ENCODE results near the gene SMG7.

DNA sequence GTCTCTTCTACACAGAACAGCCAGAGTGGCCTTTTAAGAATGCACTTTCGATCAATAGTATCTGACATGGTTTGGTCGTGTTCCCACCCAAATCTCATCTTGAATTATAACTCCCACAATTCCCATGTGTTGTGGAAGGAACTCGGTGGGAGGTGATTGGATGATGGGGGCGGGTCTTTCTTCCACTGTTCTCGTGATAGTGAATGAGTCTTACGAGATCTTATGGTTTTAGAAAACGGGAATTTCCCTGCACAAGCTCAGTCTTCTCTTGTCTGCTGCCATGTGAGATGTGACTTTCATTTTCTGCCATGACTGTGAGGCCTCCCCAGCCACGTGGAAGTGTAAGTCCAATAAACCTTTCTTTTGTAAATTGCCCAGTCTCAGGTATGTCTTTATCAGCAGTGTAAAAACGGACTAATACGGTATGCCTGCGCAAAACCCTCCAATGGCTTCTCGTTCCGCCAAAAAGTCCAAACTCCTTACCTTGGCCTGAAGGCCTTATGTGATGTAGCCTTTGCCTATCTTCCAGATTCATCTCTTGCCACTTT lies 23.0 kb upstream of the SMG7 start:
- TF ChIP-seq, protein P1, sequence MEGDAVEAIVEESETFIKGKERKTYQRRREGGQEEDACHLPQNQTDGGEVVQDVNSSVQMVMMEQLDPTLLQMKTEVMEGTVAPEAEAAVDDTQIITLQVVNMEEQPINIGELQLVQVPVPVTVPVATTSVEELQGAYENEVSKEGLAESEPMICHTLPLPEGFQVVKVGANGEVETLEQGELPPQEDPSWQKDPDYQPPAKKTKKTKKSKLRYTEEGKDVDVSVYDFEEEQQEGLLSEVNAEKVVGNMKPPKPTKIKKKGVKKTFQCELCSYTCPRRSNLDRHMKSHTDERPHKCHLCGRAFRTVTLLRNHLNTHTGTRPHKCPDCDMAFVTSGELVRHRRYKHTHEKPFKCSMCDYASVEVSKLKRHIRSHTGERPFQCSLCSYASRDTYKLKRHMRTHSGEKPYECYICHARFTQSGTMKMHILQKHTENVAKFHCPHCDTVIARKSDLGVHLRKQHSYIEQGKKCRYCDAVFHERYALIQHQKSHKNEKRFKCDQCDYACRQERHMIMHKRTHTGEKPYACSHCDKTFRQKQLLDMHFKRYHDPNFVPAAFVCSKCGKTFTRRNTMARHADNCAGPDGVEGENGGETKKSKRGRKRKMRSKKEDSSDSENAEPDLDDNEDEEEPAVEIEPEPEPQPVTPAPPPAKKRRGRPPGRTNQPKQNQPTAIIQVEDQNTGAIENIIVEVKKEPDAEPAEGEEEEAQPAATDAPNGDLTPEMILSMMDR (IDR thresholded peaks at IDR 0.05; ENCODE audit: low read depth, low read length, poor library complexity, severe bottlenecking) = no peak
- TF ChIP-seq EZH2phosphoT487 (IDR thresholded peaks at IDR 0.05; ENCODE audit: borderline replicate concordance, low read length) = no peak
